Neural cell (in vitro differentiated cells): ENCODE measurements around the gene E2F4.

Experiments used
- EP300 ChIP-seq: fragments of 450-650 bp; conservative IDR thresholded peaks from 2 replicates; pipeline ENCODE4 v1.6.1; 2014; ENCODE audit warnings: antibody characterized with exemption, mild to moderate bottlenecking, moderate library complexity; ENCODE audit not compliant: poor library complexity, severe bottlenecking
- EZH2 ChIP-seq: fragments of 200-600, 300-800 bp; shearing (Covaris generic), sonication (generic); IDR thresholded peaks from 2 replicates; pipeline ENCODE4 v1.6.1; 2014; ENCODE audit warnings: antibody characterized with exemption, low read length, borderline replicate concordance, mild to moderate bottlenecking; ENCODE audit not compliant: insufficient read depth, poor library complexity, severe bottlenecking
- POLR2AphosphoS5 ChIP-seq: IDR thresholded peaks from 2 replicates; pipeline ENCODE4 v1.6.1; 2012
- RAD21 ChIP-seq: fragments of 450-650 bp; conservative IDR thresholded peaks from 2 replicates; pipeline ENCODE4 v1.6.1; 2014; ENCODE audit warnings: antibody characterized with exemption, mild to moderate bottlenecking, moderate library complexity
- TAF1 ChIP-seq: IDR thresholded peaks from 2 replicates; pipeline ENCODE4 v1.6.1; 2012; ENCODE audit warnings: low read depth
- TF ChIP-seq, protein P1 (sequence below): fragments of 450-650 bp; IDR thresholded peaks from 2 replicates; pipeline ENCODE4 v1.5.1; 2014; ENCODE audit warnings: antibody characterized with exemption, mild to moderate bottlenecking, moderate library complexity; ENCODE audit not compliant: poor library complexity, severe bottlenecking
- TF ChIP-seq, protein P2 (sequence below): IDR thresholded peaks from 2 replicates; pipeline ENCODE4 v1.6.1; 2012; ENCODE audit warnings: borderline replicate concordance

DNA sequence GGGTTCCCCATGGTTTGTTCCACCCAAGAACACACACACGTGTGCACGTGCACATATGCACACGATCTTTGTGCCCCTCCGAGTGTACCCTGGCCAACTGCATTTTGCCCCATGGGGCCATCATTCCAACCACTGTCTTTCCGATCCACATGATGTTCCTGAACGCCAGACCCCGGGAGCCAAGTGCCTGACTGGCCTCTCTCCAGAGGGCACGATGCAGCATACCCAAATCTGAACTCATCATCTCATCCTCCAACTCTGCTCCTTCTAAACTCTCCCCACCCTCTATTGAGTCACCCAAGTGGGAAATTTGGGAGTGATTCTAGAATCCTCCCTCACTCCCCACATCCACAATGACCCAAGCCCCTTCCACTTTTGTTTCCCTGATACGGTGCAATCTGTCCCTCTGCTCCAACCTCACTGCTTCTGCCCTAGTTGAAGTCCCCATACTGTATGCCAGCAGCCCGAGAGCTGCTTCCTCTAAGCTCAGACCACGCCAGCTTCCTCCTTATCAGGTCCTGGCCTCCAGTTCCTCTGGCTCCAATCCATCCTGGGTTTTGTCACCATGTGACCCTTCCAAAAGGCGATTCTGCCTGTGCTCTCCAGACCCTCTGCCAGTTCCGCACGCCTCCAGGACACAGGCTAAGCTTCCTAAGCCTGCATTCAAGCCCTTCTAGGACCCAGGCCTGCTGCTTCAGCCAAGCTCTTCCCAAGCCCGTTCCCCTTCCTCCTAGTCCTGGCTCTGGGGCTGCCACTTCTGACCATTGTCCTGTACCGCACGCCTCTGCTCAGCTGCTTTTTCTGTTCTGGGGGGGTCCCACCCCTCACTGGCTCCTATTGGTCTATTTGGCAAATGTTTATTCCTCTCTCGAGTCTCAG is 24.9 kb downstream of the E2F4 start:
- TF ChIP-seq, protein P1, sequence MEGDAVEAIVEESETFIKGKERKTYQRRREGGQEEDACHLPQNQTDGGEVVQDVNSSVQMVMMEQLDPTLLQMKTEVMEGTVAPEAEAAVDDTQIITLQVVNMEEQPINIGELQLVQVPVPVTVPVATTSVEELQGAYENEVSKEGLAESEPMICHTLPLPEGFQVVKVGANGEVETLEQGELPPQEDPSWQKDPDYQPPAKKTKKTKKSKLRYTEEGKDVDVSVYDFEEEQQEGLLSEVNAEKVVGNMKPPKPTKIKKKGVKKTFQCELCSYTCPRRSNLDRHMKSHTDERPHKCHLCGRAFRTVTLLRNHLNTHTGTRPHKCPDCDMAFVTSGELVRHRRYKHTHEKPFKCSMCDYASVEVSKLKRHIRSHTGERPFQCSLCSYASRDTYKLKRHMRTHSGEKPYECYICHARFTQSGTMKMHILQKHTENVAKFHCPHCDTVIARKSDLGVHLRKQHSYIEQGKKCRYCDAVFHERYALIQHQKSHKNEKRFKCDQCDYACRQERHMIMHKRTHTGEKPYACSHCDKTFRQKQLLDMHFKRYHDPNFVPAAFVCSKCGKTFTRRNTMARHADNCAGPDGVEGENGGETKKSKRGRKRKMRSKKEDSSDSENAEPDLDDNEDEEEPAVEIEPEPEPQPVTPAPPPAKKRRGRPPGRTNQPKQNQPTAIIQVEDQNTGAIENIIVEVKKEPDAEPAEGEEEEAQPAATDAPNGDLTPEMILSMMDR = no peak
- no peak for TF ChIP-seq POLR2AphosphoS5
- TF ChIP-seq EZH2 = no peak
- no peak for TF ChIP-seq TAF1
- no peak for TF ChIP-seq RAD21
- TF ChIP-seq EP300 = no peak
- TF ChIP-seq, protein P2, sequence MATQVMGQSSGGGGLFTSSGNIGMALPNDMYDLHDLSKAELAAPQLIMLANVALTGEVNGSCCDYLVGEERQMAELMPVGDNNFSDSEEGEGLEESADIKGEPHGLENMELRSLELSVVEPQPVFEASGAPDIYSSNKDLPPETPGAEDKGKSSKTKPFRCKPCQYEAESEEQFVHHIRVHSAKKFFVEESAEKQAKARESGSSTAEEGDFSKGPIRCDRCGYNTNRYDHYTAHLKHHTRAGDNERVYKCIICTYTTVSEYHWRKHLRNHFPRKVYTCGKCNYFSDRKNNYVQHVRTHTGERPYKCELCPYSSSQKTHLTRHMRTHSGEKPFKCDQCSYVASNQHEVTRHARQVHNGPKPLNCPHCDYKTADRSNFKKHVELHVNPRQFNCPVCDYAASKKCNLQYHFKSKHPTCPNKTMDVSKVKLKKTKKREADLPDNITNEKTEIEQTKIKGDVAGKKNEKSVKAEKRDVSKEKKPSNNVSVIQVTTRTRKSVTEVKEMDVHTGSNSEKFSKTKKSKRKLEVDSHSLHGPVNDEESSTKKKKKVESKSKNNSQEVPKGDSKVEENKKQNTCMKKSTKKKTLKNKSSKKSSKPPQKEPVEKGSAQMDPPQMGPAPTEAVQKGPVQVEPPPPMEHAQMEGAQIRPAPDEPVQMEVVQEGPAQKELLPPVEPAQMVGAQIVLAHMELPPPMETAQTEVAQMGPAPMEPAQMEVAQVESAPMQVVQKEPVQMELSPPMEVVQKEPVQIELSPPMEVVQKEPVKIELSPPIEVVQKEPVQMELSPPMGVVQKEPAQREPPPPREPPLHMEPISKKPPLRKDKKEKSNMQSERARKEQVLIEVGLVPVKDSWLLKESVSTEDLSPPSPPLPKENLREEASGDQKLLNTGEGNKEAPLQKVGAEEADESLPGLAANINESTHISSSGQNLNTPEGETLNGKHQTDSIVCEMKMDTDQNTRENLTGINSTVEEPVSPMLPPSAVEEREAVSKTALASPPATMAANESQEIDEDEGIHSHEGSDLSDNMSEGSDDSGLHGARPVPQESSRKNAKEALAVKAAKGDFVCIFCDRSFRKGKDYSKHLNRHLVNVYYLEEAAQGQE = no peak
